Uterus (tissue), 4 donors: ENCODE results near the gene CHST10. TPM values are rescaled to one million over a fixed set of nuclear protein-coding genes. Genes with fewer than 3 reads are reported as not detected.

Experiments
- DNase-seq, 2 donors: peaks; one replicate each; pipeline ENCODE4 v3.0.0-alpha.2; 2019 to 2020
- H3K27ac ChIP-seq, 2 donors: fragments of 200-600 bp; sonication (generic); 1 replicate in 1 of 2; 2 replicates in 1 of 2; pipeline ENCODE4 v1.5.1; 2016 to 2018
- H3K27me3 ChIP-seq, 2 donors: fragments of 200-600 bp; sonication (generic); one replicate each; pipeline ENCODE4 v1.5.1; 2018 to 2019; ENCODE audit warnings: control low read depth in 1 of 2
- H3K36me3 ChIP-seq, 2 donors: fragments of 200-600 bp; sonication (generic); one replicate each; pipeline ENCODE4 v1.5.1; 2019; ENCODE audit warnings: control low read depth in 1 of 2
- H3K4me1 ChIP-seq, 2 donors: fragments of 200-600 bp; sonication (generic); one replicate each; pipeline ENCODE4 v1.5.1; 2018 to 2019; ENCODE audit warnings: control low read depth in 1 of 2
- H3K4me3 ChIP-seq, 2 donors: fragments of 200-600 bp; sonication (generic); 1 replicate in 1 of 2; 2 replicates in 1 of 2; pipeline ENCODE4 v1.5.1; 2018 to 2019; ENCODE audit warnings: mild to moderate bottlenecking in 1 of 2
- H3K9me3 ChIP-seq, 2 donors: fragments of 200-600 bp; sonication (generic); one replicate each; pipeline ENCODE4 v1.5.1; 2019; ENCODE audit warnings: control low read depth in 1 of 2
- POLR2A ChIP-seq, 2 donors: fragments of 450-650 bp; IDR thresholded peaks; one replicate each; pipeline ENCODE4 v1.6.1; 2016; ENCODE audit warnings: antibody characterized with exemption in 2 of 2, mild to moderate bottlenecking in 1 of 2, moderate library complexity in 1 of 2
- intact Hi-C: fragments of 100-400 bp; cut with DNase I; formaldehyde crosslinking; loops from one replicate; pipeline ENCODE4 v1.15.1; 2023; ENCODE audit warnings: low total_unique reads
- total RNA-seq, 4 donors: library from RNA; depleted of rRNA in 3 of 4; stranded (reverse); fragments of >200 nt in 3 of 4; gene quantifications; one replicate each; pipeline versions ENCODE4 v1.1.0 to v1.2.4, GENCODE V29; 2014 to 2023
- TF ChIP-seq, protein P1 (sequence below), 4 experiments: fragments of 200-600 bp in 2 of 4; fragments of 450-650 bp in 2 of 4; sonication (generic) in 2 of 4; IDR thresholded peaks; one replicate each; pipeline ENCODE4 v1.5.1; 2016 to 2019; ENCODE audit warnings: antibody characterized with exemption in 4 of 4, mild to moderate bottlenecking in 2 of 4, moderate library complexity in 1 of 4
- donor health status: DM: yes; HTN: yes; CAD: no.

The CHST10 gene
- total RNA-seq, 4 donors from 2014 or later: 0.88 to 38.4 (median 18.9) TPM

DNA sequence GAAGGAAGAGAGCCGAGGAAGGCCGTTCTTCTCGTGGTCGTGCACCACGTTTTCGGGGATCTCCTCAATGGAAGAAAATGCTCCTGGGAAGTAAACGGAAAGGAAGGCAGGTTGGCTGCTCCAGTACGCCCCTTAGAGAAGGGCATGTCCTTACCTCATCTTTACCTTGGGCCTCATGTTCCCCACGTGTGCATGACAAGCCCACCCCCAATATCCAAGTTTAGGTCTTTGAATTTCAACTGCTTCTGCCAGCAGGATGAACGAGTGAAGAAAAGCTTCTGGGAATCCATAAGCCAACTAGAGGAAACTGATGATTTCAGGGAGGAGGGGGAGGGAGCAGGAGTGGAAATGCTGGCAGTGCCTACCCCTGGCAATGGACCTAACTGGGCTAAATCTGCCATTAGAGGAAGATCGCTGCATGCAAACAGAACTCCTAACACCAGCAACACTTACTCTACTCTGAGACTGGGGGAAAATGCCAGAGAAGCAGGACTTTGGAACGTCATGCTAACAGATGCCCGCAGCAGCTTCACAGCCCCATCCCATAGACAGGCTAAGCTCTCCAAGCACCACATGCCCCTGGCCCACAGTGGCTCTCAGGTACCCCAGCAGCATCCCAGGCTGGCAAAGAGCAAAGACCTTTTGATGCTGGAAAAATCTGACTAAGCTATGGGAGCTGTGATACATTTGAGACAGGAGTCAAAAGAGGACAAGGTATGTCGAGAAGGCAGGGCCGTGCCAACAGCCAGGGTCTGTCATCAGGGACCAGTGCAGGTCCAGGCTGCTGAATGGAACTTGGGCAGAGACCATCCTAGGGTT is 21.7 kb downstream of the CHST10 start:
- no peak for DNase-seq
- Histone ChIP-seq H3K27me3 (no peaks in the 10 kb centered on the region), H3K36me3 (no peaks in the 10 kb centered on the region), H3K9me3 (no peaks in the 10 kb centered on the region), H3K4me3 (no peak overlapping the region), H3K4me1 (no peaks in the 10 kb centered on the region), H3K27ac (no peak overlapping the region)
- no peak for TF ChIP-seq POLR2A (IDR thresholded peaks at IDR 0.05)
- TF ChIP-seq, protein P1, sequence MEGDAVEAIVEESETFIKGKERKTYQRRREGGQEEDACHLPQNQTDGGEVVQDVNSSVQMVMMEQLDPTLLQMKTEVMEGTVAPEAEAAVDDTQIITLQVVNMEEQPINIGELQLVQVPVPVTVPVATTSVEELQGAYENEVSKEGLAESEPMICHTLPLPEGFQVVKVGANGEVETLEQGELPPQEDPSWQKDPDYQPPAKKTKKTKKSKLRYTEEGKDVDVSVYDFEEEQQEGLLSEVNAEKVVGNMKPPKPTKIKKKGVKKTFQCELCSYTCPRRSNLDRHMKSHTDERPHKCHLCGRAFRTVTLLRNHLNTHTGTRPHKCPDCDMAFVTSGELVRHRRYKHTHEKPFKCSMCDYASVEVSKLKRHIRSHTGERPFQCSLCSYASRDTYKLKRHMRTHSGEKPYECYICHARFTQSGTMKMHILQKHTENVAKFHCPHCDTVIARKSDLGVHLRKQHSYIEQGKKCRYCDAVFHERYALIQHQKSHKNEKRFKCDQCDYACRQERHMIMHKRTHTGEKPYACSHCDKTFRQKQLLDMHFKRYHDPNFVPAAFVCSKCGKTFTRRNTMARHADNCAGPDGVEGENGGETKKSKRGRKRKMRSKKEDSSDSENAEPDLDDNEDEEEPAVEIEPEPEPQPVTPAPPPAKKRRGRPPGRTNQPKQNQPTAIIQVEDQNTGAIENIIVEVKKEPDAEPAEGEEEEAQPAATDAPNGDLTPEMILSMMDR (IDR thresholded peaks at IDR 0.05): no peak
- intact Hi-C loops: no loop called here

DNA sequence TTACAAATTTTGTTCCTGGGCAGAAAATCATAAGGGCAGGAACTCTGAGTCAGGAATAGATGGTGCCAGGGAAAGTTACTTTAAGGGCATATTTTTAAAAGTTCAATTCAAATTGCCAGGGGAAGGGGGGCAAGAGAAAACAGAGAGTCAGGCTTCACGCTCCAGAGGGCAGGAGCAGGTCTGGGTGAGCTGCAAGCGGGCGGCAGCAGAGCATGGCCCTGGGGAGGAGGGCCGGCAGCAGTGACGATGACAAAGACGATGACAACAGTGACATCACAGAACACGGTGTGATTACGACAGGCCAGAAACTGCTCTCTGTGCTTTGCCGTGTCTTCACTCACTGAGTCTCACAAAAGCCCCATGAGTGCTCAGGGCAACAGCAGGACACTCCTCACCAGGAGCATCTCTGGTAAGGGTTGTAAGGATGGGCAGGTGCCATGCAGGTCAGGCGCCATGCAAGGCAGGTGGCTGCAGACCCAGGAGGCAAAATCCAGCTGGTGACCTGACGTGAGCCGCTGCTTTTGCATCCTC is 23.3 kb downstream of the CHST10 start:
- H3K27ac ChIP-seq: no peak overlapping the region

DNA sequence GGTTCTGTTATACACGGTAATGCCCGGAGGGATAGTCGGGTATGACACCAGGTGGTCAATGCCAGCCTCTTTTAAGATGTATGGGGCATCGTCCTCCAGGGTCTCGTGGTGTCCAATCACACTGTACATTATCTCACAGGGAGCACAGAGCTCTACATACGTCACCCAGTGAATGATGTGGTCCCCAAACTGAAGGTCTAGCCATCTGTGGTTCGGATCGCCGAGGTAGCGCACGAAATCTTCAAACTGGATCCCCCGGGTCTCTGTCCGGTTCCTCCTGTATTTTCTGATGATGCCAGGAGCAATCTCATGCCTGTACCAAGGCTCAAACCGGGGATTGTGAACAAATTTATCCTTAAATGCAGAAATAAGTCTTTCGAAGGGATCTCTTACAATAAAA is 24.1 kb downstream of the CHST10 start:
- intact Hi-C loops: no loop called here
- Histone ChIP-seq H3K4me1 (no peaks in the 10 kb centered on the region), H3K9me3 (no peaks in the 10 kb centered on the region), H3K4me3 (no peak overlapping the region), H3K27me3 (no peaks in the 10 kb centered on the region), H3K36me3 (no peaks in the 10 kb centered on the region), H3K27ac (no peak overlapping the region)
- TF ChIP-seq POLR2A (IDR thresholded peaks at IDR 0.05): no peak
- TF ChIP-seq, protein P1 (IDR thresholded peaks at IDR 0.05): no peak
- no peak for DNase-seq

More for the DNA sequence above, 23.3 kb downstream of the CHST10 start:
- intact Hi-C loops: no loop called here
- Histone ChIP-seq H3K9me3 (no peaks in the 10 kb centered on the region), H3K4me1 (no peaks in the 10 kb centered on the region), H3K36me3 (no peaks in the 10 kb centered on the region), H3K4me3 (no peak overlapping the region), H3K27me3 (no peaks in the 10 kb centered on the region)
- no peak for TF ChIP-seq POLR2A (IDR thresholded peaks at IDR 0.05)
- TF ChIP-seq, protein P1 (IDR thresholded peaks at IDR 0.05): no peak
- DNase-seq: no peak

DNA sequence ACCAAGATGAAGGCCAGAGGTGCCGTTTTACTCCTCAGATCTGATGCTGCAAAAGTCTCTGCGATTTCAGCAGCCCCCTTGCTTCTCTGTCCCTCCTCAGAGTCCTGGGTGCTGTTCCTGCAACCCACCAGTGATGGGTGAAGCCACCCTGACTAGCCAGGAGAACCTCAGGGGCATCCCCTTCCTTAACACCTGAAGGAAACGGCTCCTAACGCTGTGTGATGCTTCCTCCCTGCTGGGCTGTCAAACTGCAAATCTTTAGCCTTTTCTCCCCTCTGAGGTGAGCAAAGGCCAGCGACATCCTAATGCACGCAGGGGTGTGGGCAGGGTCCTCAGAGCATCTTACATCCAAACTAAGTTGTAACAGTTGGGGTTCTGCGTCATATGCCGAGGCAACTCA is 24.8 kb downstream of the CHST10 start:
- intact Hi-C loops: no loop called here
- H3K36me3 ChIP-seq: no peaks in the 10 kb centered on the region

More for the DNA sequence above, 24.8 kb downstream of the CHST10 start:
- no peaks in the 10 kb centered on the region for H3K4me1 ChIP-seq
- no peak overlapping the region for H3K27ac ChIP-seq
- TF ChIP-seq, protein P1 (IDR thresholded peaks at IDR 0.05): no peak
- DNase-seq: no peak
- H3K4me3 ChIP-seq: no peak overlapping the region
- H3K9me3 ChIP-seq: no peaks in the 10 kb centered on the region
- no peaks in the 10 kb centered on the region for H3K27me3 ChIP-seq
